Activated CD8-positive, alpha-beta memory T cell treated with anti-CD3 and anti-CD28 coated beads for 1 hour (primary cell): ENCODE measurements around the gene ATP2C2.

Source experiments
- DNase-seq, 2 donors: peaks; one replicate each; pipeline ENCODE4 v3.0.0-alpha.2; 2020; ENCODE audit warnings: low read depth in 1 of 2; ENCODE audit errors: extremely low read depth in 1 of 2

Gene ATP2C2

DNA sequence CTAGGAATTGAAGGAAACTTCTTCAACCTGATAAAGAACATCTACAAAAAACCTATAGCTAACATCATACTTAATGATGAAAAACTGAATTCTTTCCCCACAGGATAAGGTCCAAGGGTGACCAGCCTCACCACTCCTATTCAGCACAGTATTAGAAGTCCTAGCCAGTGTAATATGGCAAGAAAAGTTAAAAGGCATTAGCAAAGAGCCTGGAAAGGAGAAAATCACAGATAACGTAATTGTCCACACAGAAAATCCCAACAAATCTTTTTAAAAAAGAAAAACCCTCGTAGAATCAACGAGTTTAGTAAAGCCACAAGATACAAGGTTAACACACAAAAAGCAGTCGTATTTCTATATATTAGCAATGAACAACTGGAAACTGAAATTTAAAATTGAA is 98.4 kb downstream of the ATP2C2 start:
- DNase-seq = no peak

DNA sequence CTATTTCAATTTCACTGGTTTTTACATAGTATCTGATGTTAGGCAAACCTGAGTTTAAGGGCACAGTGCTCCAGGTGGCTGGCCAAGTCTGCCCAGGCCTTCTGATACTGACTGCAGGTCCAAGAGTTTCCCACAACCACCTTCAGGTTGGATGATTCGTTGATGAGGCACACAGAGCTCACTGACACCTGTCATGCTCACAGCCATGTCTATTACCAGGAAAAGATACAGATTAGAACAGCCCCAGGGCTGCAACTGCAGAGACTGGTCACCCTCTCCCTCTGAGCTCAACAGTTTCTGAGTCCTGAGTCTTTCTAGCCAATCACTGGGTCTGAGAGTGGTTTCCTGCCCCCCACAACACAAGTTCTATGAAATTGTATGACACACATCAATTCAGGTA is 98.9 kb downstream of the ATP2C2 start:
- DNase-seq = no peak

DNA sequence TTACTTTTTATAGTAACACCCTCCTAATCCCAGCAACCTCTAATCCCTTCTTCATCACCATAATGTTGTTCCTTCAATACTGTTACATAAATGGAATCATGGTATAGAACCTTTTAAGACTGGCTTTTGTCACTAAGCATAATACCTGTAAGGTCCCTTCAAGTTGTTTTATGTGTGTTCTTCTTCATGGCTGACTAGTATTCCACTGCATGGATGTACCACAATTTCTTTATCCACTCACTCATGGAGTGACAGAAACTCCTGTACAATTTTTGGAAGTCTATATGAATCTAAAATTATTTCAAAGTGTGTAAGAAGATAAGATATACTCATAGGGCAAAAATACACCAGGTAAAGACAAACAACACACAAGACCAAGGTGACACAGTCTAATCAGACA is 99.4 kb downstream of the ATP2C2 start:
- DNase-seq = no peak

DNA sequence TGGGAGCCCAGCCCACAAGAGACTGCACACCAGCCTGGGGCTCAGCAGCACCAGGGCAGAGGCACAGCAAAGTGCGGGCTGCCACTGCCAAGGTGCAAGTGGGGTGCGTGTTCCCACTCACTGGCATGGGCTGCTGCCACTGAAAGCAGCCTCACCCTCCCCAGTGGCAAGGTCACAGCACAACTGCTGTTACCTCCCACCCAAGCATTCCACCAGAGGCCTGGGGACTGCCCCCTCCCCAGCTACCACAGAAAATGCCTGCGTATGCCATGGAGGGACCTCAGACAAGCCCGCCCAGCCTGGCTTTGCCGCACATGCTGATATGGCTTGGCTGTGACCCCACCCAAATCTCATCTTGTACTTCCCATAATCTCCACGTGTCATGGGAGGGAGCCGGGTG is 103.0 kb downstream of the ATP2C2 start:
- DNase-seq = no peak

DNA sequence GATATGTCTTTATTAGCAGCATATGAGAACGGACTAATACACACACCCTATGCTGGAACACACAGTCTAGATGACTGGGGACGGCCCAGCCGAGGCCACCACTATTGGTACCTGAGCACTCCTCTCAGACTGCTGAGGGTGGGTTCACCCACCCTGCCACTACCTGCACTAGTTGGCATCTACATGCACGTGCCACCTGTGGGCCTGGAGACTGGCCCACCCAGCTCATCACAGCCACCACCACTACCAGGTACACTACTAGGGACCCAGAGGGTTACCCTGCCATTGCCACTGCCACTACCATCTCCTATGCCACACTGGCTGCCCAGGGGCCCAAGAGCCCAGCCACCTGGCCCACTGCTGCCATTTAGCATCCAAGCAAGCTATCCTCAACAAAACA is 103.6 kb downstream of the ATP2C2 start:
- no peak for DNase-seq

DNA sequence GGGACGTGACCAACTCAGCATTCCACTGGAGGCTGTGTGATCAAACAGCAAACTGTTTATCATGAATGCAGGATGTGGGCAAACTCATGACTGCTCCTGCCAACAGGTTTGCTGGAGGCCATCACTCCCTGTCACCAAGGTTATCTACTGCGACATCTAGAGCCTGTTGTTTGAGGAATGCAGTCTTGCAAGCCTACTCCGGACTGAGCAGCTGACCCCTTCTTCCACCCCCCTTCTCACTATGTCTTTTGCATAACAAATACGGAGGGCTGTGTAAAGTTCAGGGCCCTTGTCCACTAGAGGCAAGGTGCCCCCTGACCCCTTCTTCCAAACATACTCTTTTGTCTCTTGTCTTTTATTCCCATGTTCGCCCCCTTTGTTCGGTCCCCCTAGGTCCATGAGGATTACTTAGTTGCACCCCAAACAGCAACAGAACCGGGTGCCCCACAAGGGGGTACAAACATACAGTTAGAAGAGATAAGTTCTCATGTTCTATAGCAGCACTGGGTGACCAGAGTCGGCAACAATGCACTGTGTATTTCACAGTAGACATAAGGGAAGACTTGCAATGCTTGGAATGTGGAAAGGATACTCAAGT is 107.4 kb downstream of the ATP2C2 start:
- no peak for DNase-seq

DNA sequence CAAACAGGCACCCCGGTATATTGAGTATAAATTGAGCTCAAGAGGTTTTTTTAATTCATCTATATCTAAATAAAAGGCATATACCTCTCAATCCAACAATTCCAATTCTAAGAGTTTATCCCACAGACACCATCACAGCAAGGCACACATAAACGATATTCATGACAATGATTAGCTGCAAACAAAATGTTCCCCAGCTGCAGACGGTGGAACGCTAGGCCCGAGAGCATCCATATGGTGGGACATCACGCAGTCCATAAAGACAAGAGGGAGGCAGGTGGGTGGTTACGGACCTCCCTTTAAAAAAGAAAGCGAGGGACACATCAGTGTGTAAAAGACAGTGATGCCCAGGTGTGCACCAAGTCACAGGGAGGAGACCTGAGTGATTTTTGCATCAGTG is 108.1 kb downstream of the ATP2C2 start:
- no peak for DNase-seq

DNA sequence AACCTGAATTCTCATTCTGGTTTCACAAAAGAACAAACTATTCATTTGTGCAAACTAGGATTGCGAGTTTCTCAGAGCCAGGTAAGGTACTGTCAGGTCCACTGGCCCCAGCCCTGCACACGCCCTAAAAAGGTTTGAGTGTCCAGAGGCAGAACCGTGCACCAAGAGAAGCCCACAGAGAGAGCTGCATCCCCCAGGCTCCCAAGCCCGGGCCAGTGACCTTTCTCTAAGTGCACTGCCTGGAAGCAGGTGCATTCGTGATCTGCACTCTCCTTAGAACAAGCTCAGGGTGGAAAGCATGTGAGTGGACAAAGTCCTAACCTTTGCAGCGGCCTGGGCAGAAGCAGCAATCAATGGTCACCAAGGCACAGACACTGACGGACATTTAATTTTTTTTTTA is 109.3 kb downstream of the ATP2C2 start:
- DNase-seq = no peak

DNA sequence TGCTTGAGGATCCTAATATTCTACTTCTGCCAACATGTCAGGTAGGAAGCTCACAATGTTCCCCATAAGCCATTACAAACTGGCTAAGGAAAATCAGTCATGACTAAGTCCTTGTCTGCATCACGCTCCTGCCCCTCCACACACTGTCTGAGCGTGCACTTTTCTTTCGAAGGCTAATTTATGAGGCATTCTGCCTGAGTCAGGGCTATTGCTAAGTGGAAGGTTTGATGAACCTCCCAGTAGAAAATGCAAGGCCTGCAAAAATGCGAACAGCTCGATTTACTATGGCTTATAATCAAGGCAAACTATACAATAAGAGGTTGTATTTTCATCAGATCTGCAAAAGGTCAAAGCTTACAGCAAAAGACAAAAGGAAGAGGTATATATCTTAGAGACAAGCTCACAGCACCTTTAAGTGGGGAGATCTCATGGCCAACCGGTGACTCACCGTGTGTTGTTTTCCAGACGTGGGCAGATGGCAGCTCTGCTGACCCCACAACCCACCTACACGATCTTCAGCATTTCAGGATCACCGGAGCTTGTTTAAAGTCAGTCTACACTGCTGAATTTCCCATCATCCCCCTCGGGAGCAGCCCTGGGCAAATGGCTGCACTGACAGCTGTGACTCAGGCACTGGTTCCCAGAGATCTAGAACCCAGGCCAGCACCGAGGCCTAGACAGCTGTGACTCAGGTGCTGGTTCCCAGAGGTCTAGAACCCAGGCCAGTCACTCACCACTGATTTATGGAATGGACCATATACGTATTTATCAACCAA is 110.0 kb downstream of the ATP2C2 start:
- no peak for DNase-seq

DNA sequence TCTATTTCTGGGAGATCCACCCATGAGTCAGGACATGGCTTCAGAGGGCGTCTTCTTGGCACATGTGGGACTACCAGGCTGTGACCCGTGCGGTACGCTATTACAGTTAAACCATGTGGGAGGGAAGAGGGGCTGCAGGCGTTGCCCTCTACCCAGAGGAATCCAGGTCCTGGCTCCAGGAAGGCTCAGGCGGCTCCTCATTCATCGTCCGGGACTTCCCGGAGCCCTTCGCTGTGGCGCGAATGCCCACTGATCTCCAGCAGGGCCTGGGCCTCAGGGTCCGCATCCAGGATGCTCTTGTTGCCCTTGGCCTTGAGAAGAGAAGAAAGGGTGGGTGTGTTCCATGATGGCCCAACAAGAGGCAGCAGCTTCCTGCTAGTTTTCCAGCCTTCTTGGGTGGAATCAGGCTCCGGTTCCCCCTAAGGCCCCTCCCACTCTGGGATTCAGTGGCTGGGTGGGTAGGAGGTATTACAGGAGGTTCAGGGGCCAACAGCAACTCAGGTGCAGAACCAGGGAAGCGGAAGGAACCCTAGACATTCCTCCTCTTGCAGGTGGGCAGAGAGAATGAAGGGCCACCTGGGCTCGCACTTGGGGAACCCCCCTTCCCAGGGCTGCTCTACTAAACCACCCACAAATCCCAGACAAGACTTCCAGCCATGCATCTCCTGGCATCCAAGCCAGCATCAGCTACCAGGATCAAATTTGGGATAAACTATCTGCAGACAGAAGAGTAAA is 111.5 kb downstream of the ATP2C2 start:
- DNase-seq = no peak

DNA sequence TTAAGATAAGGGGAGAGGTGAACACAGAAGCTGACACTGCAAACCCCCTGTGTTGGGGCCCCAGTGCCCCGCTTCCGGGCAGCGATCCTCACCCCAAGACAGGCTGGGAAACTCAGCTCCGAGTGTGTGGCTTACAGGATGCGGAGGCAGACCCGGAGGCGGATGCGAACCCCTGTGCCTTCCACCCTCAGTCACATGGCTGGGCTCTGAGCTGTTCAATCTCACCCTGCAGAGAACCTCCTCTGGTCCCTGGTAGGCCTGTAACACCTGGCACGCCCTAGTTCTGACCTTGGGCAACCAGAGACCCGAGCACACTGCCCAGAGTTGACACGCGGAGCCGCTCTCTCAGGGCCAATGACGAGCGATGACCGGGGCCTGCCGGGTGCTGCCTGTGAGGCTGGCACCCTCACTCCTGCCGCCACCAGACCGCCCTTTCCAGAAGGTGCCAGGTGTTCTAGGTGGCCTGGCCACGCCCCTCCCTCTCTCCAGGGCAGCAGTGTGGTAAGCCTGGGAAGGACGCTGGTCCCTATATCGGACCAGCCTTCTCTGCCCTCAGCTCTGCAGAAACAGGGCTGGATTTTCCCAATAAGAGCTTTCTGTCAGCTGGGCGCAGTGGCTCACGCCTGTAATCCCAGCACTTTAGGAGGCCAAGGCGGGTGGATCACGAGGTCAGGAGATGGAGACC is 112.9 kb downstream of the ATP2C2 start:
- DNase-seq = no peak

DNA sequence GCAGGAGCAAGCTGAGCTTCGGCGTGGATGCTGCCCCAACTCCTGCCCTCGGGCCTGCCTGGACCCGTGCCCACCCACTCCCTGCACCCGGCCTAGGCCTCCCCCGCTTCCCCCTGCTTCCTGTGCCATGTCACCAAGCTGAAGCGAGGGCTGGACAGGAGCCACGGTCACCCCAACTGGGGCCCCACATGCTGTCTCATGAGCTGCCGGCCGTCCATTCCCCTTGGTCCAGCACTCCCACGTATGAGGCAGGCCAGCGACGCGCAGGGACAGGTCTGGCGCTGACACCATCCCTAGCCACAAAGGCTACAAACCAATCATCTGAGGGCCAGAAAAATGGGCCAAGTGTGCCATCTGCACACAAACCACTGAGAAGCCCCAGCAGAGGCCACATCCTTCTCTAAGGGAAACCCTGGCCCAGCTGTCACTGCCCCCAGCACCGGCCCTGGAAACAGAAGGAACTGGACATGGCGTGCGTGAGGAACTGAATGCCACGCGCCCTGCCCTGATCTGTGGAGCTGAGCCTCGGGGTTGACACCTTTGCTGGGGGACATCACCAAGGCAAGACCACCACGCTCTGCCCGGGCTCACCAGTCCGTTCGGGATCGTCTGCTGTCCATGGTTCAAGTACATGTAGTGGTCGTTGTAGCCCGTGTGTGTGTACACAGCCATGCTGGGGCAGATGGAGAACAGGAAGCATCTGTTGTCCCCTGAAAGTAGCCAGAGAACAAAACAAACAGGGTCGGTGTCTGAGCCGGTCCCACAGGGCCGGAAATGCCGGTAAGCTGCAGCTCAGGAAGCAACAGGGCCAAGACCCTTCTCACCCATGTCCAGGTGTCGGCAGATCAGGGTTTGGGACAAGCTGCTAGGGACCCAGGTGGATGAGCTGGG is 113.9 kb downstream of the ATP2C2 start:
- DNase-seq = no peak

DNA sequence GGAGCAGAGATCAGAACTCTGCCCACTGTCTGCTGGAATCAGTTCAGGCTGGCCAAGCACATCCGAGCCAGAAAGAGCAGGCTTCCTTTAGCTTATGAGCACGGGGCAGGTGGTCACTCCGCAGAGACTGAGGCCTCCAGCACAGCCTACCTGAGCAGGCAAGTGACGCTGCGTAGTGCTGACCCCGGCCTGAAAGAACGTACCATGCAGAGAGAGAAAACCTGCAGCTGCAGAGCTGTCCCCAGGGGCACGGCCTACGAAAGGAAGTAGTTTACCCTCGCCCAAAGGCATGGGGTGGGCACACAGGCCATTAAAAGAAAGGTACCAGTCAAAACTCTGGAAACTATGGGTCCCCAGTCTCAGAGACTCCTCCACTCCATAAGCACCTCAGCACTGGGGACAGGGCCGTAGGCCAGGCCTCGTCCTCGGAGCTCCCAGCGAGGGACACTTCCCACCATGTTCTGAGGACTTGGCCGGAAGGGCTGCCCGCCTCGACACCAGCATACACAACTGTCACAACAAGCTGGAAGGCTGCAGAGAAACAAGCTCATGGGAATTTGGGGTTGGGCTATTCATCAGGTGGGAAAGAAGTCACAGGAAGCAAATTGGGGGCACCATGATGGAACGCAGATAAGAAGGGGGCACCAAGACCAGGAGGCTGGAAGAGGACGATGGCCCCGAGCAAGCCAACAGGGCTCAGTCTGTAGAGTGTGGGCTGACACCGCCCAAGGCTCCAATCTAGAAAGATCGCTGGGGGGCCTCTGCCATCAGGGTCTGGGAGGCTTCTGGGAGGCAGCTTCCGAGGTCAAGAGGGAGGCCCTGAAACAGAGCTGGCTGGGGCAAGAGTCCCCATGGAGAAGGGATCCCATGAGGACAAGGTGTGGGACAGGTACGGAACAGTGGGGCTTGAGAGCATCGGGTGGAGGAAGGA is 114.9 kb downstream of the ATP2C2 start:
- DNase-seq = no peak

DNA sequence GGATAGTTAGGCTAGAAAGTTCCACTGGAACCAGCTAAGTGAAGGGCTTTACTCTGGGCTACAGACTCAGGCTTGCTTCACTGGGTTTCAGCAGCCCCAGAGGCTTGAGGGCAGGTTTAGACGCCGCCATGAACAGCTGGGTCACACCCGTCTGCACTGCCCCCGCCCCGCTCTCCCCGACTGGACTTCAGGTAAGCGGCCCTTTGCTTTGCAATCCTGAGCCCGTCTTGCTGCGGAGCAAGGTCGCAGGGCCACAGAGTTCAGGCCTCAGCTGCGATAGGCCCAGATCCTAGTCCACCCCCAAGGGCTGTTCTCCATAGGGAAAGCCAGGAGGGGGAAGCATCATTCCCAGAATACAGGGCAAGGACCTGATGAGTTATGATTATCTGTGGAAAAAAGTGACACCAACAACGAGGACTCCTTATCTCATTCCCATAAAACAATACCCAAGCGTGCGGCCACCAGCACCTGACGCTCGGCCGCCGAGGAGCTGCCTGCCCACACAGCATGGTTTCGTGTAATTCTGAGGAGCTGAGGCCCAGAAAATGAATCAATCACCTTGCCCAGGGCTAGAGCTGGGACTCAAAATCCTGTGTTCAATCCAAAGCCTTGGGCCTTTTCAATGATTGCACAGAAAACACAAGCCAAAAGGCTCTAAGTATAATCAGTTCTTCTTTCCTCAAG is 115.7 kb downstream of the ATP2C2 start:
- no peak for DNase-seq

DNA sequence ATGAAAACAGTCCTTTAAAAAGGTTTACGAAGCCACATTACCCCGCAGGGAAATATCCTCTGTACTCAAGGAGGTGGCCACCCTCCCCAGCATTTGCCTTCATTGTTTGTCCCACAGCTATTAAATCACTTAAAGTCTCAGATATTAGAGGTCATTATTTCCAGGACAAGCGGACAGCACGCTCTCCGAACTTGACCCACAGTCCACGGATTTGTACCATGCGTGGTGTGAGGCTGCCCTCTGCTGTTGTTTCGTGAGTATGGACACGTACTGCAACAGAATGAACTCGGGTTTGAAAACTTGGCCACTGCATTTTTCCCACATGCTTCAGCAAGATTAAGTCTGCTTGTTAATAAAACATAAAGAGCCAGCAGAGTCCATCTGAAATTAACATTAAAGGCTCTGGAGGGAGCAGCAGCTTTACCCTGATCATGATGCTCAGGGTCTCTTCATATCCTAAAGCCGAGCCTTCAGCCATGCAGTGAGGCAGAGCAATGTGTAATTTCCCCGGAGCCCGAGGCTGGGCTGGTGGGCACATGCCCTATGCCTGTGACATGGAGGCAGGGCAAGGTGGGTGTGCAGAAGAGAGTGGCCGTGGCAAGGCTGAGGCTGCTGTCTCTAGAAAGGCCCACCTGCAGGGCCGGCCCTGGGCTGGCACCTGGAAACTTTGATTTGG is 116.4 kb downstream of the ATP2C2 start:
- no peak for DNase-seq

DNA sequence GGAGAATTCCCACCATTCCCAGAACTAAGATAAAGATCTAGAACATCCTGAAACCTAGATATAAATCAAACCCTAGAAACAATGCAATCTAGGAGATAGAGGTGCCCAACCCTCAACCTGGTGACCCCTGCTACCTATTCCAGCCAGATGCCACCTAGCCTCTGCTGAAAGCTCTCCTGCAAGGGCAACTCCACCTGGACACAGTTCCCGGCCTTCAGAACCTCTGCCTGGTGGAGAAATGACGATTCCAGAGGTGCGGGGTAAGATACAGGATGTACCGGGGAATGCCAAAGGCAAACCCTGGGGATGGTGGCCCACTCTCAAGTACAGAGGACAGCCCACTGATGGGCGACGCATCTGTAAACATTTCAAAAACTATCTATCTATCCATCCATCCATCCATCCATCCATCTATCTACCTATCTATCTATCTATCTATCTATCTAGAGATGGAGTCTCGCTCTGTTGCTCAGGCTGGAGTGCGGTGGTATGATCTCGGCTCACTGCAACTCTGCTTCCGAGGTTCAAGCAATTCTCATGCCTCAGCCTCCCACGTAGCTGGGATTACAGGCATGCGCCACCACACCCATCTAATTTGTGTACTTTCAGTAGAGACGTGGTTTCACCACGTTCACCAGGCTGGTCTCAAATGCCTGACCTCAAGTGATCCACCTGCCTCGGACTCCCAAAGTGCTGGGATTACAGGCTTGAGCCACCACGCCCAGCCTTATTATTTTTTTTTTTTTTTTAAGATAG is 117.1 kb downstream of the ATP2C2 start:
- DNase-seq = no peak

DNA sequence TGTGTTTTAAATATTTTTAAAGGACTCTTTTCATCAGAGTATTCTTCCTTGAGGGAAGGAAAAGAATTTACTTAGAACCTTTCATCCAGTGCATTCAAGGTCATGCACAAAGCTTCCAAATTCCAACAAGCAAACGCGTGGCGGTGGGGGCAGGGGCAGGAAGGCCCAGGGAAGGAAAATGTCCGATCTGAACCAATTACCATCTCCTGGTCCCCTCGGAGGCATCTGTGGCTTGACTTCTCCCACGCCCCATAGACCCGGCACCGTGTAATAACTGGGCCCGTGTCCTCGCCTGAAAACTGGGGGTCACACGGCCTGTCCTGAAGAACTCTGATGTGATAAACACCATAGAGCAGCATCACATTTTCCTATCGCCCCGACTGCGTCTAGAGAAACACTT is 117.8 kb downstream of the ATP2C2 start:
- no peak for DNase-seq
